ENCODE measurements around the gene PIGU. TPM values are rescaled to one million over a fixed set of nuclear protein-coding genes. Genes with fewer than 3 reads are reported as not detected.

PIGU gene
- total and polyA plus RNA-seq, 9 of the 15 experiments (the other 6 are each of a cell fraction or from before 2014, with no cell fraction given) = 6.5 to 100 (median 28.1) TPM

- no peak; the same call in 1 of the 2 replicates for TF ChIP-seq ZNF766 (CRISPR knock-in tag; conservative IDR thresholded peaks at IDR 0.05)
- no peak for TF ChIP-seq MCM2 (IDR thresholded peaks at IDR 0.05; ENCODE audit: low read depth)
- TF ChIP-seq E2F6 (IDR thresholded peaks at IDR 0.05; ENCODE audit: borderline replicate concordance in 1 of 2, extremely low read depth in 1 of 2, insufficient read depth in 1 of 2, insufficient read length in 1 of 2, low read depth in 1 of 2, low read length in 1 of 2, poor library complexity in 1 of 2, severe bottlenecking in 1 of 2) = no peak
- TF ChIP-seq CTCFL (IDR thresholded peaks at IDR 0.05; ENCODE audit: borderline replicate concordance, insufficient read depth, low read depth, low read length, poor library complexity, severe bottlenecking) = no peak
- no peak for TF ChIP-seq DEAF1 (CRISPR knock-in tag; IDR thresholded peaks at IDR 0.05)
- TF ChIP-seq RBM17 (IDR thresholded peaks at IDR 0.05; ENCODE audit: borderline replicate concordance, low read depth, low read length) = no peak
- TF ChIP-seq XRCC5 (IDR thresholded peaks at IDR 0.05; ENCODE audit: low read depth, low read length) = no peak
- no peak for TF ChIP-seq TAF9B (IDR thresholded peaks at IDR 0.05; ENCODE audit: partially characterized antibody)
- TF ChIP-seq ZBTB49 (CRISPR knock-in tag; IDR thresholded peaks at IDR 0.05; ENCODE audit: borderline replicate concordance) = peak; percentile 88; the same call in 1 of the 2 replicates
- no peak; a peak in 1 of 4 replicates for TF ChIP-seq MNT (conservative IDR thresholded peaks at IDR 0.05)
- no peak for TF ChIP-seq KAT7 (CRISPR knock-in tag; IDR thresholded peaks at IDR 0.05; ENCODE audit: borderline replicate concordance)
- no peak for TF ChIP-seq POLR2AphosphoS5 (IDR thresholded peaks at IDR 0.05; ENCODE audit: control insufficient read depth, insufficient read depth, low read depth, low read length)
- no peak for TF ChIP-seq ELK1 (CRISPR knock-in tag; IDR thresholded peaks at IDR 0.05)
- no peak for TF ChIP-seq CBFB (CRISPR knock-in tag; IDR thresholded peaks at IDR 0.05)
- TF ChIP-seq MTA3 (IDR thresholded peaks at IDR 0.05; ENCODE audit: borderline replicate concordance) = peak; percentile 64; the same call in 1 of the 2 replicates
These were observed 161.2 kb downstream of the PIGU start (continued) for GRCh38 chr20:34515484-34516246.

All from K562 (cell line).